ENCODE results near the gene MYEOV. TPM values are rescaled to one million over a fixed set of nuclear protein-coding genes. Genes with fewer than 3 reads are reported as not detected.

The MYEOV gene
- total and polyA plus RNA-seq, 4 donors = 0.39 TPM; not detected in 3

GRCh38 chr11:69344570-69345145, 50.7 kb downstream of the MYEOV start:
- H3K27ac ChIP-seq (ENCODE audit: low read depth, low read length) = no peak overlapping the region

More at GRCh38 chr11:69344570-69345145, 50.7 kb downstream of the MYEOV start:
- no peaks in the 10 kb centered on the region for H3K4me1 ChIP-seq (ENCODE audit: control insufficient read depth, insufficient read depth, low read length)
- no peaks in the 10 kb centered on the region for H3K27me3 ChIP-seq (ENCODE audit: control insufficient read depth, insufficient read depth, low read length)
- no peak overlapping the region for H3K4me3 ChIP-seq (ENCODE audit: low read depth, low read length)
- H3K9me3 ChIP-seq (ENCODE audit: control insufficient read depth, insufficient read depth, low read length) = peaks cover 3% of the 10 kb centered on the region
- DNase-seq (ENCODE audit: low read depth in 4 of 6, low spot score in 6 of 6) = no peak
- no peaks in the 10 kb centered on the region for H3K36me3 ChIP-seq (ENCODE audit: control insufficient read depth, insufficient read depth, low read length)
- 78% methylated on average over 3 of the region's 7 CpGs for WGBS (ENCODE audit: insufficient coverage)

Other genes starting within 250 kb of the MYEOV start
- gene TPCN2, start 245.2 kb upstream of the MYEOV start, total RNA-seq = 10 to 100 TPM in 1 of 2 donors, 1 to 10 TPM in 1; 8.7 to 13.8 TPM
- 10 to 100 TPM; 16.8 to 25.9 TPM for gene TPCN2, start 245.2 kb upstream of the MYEOV start, polyA plus RNA-seq (ENCODE audit: insufficient read length in 2 of 2)
- gene SMIM38, start 138.2 kb upstream of the MYEOV start, total RNA-seq = 1 to 10 TPM in 1 of 2 donors, under 1 TPM in 1; 0.59 to 1.2 TPM
- under 1 TPM; 0.19 to 0.59 TPM for gene SMIM38, start 138.2 kb upstream of the MYEOV start, polyA plus RNA-seq (ENCODE audit: insufficient read length in 2 of 2)
- gene LINC01488, start 187.5 kb downstream of the MYEOV start, total RNA-seq = not detected
- gene LINC01488, start 187.5 kb downstream of the MYEOV start, polyA plus RNA-seq (ENCODE audit: insufficient read length in 2 of 2) = not detected